Right hindlimb (tissue), 1 donor: ENCODE results near the gene NXNL2.
A peak's percentile ranks its signal among the peaks of the same experiment; 100 is the strongest.

Experiments used
- DNase-seq: peaks from one replicate; pipeline ENCODE4 v3.0.0-alpha.2; 2018

The NXNL2 gene

DNA sequence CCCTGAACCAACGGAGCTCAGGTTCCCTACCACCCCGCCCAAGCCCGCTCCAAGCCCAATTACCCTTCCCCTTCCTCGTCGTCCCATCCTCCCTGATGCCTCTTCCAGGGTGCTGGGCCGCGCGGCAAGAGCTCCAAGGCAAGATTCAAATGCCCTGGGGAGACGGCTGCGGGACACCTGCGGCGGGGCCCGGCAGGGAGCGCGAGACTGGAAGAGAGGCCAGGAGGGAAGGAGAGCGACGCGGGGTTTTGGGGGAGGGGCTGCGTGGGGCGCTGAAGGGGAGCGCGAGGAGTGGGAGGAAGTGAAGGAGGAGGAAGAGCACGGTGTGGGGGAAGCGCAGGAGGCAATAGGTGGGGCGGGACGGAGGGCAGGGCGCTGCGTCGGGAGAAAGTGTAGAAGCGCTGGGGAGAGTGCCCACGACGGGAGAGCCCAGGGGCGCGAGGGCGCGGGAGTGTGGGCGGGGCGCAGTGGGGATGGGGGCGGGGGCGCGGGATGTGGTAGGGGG is 975 bp upstream of the NXNL2 start:
- DNase-seq: no peak

DNA sequence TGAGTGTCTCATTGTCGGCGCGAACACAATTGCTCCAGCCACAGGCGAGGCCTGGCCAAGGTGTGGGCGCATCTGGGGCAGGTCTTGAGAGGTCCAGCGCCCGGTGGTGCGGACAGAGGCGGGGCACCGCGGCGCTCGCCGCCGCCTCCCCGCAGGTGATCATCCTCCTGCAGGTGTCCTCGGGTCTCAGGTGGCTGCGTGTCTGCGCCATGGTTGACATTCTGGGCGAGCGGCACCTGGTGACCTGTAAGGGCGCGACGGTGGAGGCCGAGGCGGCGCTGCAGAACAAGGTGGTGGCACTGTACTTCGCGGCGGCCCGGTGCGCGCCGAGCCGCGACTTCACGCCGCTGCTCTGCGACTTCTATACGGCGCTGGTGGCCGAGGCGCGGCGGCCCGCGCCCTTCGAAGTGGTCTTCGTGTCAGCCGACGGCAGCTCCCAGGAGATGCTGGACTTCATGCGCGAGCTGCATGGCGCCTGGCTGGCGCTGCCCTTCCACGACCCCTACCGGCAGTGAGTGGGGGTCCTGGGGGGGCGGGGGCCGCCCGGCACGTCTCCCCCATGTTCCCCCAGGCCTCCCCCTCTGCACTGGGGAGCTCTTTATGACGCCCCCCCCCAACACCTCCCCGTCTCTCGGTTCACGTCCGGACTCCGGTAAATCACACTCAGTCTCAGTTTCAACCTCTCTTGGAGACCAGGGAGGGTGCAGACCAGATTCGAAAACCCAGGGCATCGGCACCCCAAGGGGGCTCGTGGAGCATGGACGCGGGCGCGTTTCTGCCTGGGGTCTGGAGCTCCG is 446 bp downstream of the NXNL2 start:
- peak; percentile 36 for DNase-seq

- peak; percentile 41 for DNase-seq
Observed at GRCh38 chr9:88536023-88536324, 996 bp downstream of the NXNL2 start.

- DNase-seq: no peak
Observed at GRCh38 chr9:88536951-88537760, 2.2 kb downstream of the NXNL2 start.

- peak; percentile 79 for DNase-seq
Observed at GRCh38 chr9:88537761-88538091, 2.7 kb downstream of the NXNL2 start.

DNA sequence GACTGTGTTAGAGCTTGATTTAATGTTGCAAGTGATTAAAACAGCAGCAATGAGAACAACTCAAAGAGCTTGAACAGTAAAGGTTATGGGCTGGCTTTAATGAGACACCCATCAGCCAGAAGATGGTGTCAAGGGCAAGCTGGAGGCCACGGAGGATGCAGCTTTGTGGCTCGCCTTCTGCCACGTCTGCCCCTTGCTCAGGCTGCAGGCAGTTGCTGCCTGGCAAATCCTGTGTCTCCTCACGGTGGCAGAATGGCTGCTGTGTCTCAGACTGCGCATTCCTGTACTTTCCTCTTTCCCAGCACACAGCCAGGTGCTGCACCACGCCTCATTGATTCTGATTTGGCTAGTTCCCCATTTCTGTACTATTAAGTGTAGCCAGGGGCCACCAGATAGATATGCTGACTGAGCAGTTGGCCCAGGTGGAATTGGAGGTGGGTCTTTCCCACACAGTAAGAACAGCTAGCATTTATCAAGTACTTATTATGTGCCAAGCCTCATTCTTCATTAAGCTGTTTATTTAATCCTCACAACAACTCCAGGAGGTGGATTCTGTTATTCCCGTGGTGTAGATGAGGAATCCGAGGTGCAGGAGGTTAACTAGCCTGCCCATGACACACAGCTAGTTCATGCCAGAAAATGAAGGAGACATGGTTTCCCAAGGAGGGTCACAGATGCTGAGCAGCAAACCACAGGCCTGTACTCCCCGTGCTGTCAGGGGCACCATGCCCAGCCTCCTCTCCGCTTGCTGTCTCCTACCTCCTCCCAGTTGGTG is 3.5 kb downstream of the NXNL2 start:
- DNase-seq: no peak

DNA sequence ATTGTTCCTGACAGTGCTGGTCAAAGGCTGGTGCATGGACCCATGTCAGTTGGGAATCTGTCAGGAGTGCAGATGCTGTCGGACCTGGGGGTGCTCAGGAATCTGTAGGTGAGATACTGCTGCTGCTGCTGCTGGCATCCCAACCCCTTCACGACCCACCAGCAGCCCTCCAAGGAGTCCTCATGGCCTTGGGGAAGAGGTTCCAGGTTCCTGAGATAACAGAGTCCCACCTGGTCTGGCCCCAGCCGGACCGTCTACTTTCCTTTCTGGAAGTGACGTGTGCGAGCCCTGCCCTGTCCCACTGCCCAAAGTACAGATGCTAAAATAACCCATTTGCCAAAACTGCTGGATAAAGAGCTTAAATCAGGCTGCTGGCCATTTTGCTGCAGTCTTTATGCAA is 4.3 kb downstream of the NXNL2 start:
- DNase-seq: no peak

DNA sequence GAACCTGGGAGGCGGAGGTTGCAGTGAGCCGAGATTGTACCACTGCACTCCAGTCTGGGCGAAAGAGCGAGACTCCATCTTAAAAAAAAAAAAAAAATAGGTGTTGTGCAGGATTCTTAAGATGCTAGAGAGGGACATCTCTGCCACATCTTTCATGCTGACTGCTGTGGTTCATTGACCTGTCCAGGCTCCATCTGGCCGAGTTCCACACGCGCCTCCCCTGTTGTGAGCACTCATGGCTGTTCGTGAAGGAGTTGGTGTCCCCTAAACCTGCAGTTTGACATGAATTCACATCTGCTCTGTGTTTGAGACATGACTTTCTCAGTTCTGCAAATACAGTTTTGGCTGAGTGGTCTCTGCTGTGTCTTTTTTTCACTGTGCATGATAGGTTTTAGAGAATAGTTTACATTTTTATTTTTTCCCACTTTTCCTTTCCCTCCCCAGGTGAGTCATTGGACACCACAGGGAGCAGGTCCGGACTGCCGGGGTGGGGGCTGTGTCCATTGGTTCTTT is 5.3 kb downstream of the NXNL2 start:
- no peak for DNase-seq

DNA sequence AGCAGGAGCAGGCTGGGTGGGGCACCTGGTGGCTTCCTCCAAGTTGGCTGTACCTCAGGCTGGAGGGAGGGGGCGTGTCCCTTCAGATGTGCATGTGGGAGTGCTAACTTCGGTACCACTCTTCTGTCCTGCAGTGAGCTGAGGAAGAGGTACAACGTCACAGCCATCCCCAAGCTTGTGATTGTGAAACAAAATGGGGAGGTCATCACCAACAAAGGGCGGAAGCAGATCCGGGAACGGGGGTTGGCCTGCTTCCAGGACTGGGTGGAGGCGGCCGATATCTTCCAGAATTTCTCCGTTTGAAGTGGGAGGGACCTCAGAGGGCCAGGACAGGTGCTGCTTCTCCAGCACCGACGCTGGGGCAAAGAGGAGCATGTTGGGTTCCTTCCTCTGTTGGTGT is 9.3 kb downstream of the NXNL2 start:
- no peak for DNase-seq

DNA sequence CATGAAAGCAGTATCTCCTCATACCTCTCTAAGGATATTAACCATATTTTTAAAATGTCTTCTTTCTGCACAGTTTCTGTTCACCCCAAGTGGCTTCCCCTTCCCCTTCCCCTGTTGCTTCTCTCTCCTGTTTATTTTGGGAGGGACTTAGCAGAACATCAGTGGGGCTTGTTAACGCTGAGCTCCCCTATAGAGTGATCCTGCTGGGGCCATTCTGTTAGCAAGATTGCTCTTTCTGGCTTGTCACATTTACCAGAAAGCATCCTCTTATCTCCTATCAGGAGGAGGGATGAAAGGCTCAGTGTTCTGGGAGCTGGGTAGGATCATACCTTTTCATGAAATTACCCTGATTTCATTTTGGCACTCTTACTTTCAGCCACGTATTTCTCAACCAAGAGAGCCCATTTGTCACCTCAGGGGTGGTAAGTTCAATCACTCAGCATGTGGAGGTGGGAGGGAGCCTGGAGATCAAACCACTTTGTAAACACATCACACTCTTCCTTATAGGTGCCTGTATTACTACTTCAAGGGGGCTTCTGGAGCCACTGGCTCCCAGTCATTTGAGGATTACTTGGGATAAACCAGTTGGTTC is 16.7 kb downstream of the NXNL2 start:
- DNase-seq: no peak

- no peak for DNase-seq
Observed at GRCh38 chr9:88553350-88553749, 18.4 kb downstream of the NXNL2 start.

GRCh38 chr9:88555268-88555980 is 20.4 kb downstream of the NXNL2 start:
- no peak for DNase-seq

DNA sequence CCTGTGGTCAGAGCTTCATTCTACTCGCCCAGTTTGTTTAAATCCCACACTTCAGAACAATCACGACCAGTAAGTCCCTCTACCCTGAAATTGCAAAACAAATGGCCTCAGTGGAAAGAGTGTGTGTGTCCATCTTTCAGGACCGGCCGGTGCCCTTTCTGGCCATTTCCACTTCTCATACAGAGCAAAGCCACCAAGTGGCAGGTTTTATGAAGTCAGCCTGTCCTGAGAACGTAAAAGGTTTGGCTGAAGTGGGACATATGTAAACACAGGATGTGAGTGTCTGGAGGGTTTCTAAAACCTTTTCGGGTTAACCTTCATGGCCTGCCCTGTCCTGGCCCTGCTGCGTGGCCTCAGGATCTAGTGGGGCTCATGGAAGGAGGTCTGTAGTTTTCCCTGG is 24.7 kb downstream of the NXNL2 start:
- DNase-seq: no peak

DNA sequence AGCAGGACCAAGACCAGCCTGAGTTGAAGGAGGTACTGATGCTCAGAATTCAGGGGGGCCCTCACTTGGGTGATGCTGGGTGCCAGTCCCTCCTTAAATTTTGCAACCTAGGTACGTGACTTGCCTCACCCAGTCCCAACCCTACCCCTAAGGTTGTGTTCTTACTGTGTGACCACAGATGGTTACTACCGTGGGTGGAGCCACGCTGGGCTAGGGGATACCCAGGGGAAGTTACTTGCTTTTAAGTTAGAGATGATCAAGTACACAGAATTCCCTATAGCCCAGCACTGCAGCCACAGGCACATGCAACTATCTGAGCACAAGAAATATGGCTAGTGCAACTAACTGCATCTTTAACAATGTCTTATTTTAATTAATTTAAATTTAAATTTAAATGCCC is 32.9 kb downstream of the NXNL2 start:
- DNase-seq: no peak

GRCh38 chr9:88571419-88571818 is 36.4 kb downstream of the NXNL2 start:
- peak; percentile 68 for DNase-seq

GRCh38 chr9:88572684-88573083 is 37.7 kb downstream of the NXNL2 start:
- DNase-seq: no peak

DNA sequence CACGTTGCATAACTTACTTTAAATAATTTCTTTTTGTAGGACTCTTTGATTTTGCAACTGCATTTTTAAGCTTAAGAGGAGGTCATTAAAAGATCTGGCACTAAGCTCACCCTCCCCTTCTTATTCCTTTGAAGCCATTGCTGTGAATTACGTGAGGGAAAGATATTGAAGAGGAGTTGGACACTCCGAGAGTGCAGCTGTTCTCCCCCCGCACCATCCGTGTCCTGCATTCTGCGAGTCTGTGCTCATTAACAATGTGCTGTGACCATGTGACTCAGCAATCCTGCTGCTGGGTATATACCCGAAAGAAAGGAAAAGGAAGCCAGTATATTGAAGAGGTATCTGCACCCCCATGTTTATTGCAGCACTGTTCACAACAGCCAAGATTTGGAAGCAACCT is 40.0 kb downstream of the NXNL2 start:
- DNase-seq: peak; percentile 44

DNA sequence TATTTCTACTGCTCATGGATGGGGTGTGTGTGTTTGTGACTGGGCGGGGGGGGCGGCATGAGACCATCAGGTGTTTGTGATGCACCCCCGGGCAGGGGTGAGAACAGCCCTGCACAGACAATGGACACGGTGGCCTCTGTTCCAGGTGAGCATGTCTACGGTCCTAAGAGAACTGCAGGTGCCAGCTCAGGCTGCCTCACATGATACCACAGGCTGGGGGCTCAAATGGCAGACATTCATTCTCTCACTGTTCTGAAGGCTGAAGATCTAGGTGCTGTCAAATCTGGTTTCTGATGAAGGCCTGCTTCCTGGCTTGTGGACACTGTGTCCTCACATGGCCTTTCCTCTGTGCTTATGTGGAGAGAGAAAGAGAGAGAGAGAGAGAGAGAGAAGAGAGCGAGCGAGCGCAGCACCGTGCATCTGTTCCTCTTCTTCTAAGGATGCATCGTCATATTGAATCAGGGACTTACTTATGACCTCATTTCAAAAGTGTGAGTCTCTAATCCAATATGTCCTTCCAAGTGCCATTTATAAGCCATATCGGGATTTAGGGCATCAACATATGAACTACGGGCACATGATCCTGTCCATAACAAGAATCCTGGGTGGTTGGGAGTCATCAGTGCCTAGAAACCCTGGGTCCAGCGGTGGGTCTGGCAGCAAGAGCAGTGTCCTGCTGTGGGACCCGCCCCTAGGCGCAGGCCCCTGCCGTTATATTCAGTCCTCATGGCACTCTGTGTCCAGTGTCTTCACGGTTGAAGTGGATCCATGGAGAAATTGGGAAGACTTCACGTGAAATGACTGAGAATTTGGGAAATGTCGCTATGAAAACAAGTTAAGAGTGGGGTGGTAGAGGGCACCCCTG is 42.5 kb downstream of the NXNL2 start:
- no peak for DNase-seq

DNA sequence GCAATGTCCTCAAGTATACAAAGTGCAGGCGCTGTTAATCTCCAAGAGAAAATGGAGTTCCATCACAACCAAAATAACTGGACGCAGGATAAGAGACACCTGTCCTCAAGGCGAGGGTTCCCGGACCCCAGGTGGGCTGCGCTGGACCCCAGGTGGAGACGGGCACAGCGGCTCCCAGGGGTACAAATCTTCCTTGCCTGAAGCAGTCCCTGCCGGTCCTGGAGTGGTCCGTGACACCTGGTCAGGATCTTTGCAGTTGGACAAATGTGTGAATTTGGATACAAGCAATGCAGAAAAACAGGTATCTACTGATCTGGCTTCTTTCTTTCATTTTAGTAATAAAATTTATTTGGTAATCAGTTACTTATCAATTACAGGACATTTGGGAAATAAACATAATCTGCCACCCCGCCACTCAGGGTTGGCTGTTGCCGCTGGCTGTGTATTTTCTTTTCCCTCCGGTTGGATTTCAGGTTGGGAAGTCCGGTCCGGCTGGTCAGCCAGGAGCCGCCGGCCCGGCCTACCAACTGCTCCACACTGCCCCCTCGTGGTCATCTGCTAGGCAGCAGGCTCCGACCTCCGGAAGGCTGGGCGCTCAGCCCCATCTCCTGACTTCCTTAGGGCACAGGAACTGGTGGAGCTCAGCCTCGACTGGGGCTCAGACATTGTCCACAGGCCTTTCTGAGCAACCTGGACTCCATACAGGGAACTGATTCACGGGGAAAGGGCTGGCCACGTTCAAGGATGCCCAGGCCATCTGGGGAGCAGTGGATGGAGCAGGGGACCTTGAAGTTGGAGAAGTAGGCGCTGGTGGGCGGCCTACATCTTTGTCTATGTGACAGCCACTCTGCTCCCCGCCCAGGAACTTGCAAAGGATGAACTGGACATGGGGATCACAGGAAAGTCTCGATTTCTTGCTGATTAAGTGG is 43.4 kb downstream of the NXNL2 start:
- DNase-seq: peak; percentile 86

- no peak for DNase-seq
Observed at GRCh38 chr9:88579050-88579715, 44.2 kb downstream of the NXNL2 start.
